Measurements from ENCODE around the gene RMRP. TPM values are rescaled to one million over a fixed set of nuclear protein-coding genes. Genes with fewer than 3 reads are reported as not detected.
"Not testable (repeated sequence)": the region's sequence is repeated elsewhere in the genome, so short reads cannot be mapped to it uniquely, and the experiment has no call there.

Gene RMRP
- total RNA-seq, 2 experiments from 2014 or later = 10,694 to 13,592 TPM

- H3K36me3 Mint-ChIP-seq = no peaks in the 10 kb centered on the region
- intact Hi-C loops (cut with micrococcal nuclease) = loop anchor here (1.0 kb wide), 2 partner anchors 15 to 38 kb away; no protein-coding TSS in a partner anchor
- peak overlapping the region; percentile 87 for H3K27ac Mint-ChIP-seq
- ChIA-PET POLR2A (interaction anchor here (0.7 to 2.5 kb wide), 7 partner anchors 13 to 547 kb away, joined by 3 to 16 read pairs (median 6); partner anchors contain the start of genes CCDC107, RMRP and VCP), CTCF (interaction anchor here (0.6 to 2.7 kb wide), 12 partner anchors 8 to 657 kb away, joined by 3 to 23 read pairs (median 6); partner anchors contain the start of genes CCDC107 and RMRP)
- no peaks in the 10 kb centered on the region for H3K27me3 Mint-ChIP-seq
- peak overlapping the region; percentile 2 for H3K4me3 Mint-ChIP-seq
- H3K4me1 Mint-ChIP-seq (ENCODE audit: low read depth) = peaks cover 37% of the 10 kb centered on the region
- H3K9me3 Mint-ChIP-seq = no peaks in the 10 kb centered on the region
- DNase-seq = peak; percentile 69
Measured at GRCh38 chr9:35618854-35619799, 38.7 kb downstream of the RMRP start.

- DNase-seq = no peak
- Mint-ChIP-seq H3K27ac (peak within 1 kb of the TSS; percentile 87), H3K36me3 (no peaks in the 10 kb centered on the region), H3K27me3 (no peaks in the 10 kb centered on the region), H3K9me3 (no peaks in the 10 kb centered on the region), H3K4me3 (peak within 1 kb of the TSS; percentile 77), H3K4me1 (ENCODE audit: low read depth) (peaks cover 37% of the 10 kb centered on the region)
- intact Hi-C loops (cut with micrococcal nuclease) = no loop called here
- CTCF ChIA-PET = interaction anchor here (0.7 to 2.2 kb wide), 5 partner anchors 11 to 264 kb away, joined by 3 to 7 read pairs (median 5); no protein-coding TSS in a partner anchor
- POLR2A ChIA-PET = no interaction called here
Measured at GRCh38 chr9:35618325-35618727, 39.5 kb downstream of the RMRP start, which contains the start of gene CD72. Gene CD72 (minus strand): TSS chr9:35618413. CDS start chr9:35618303, 110 bp downstream.

GRCh38 chr9:35617548-35617947 lies 40.3 kb downstream of the RMRP start:
- POLR2A ChIA-PET = interaction anchor here (1.3 to 2.1 kb wide), 2 partner anchors 13 to 32 kb away, joined by 5 to 7 read pairs; partner anchors contain the start of gene TESK1
- no peak for DNase-seq
- H3K36me3 Mint-ChIP-seq = no peaks in the 10 kb centered on the region
- H3K27ac Mint-ChIP-seq = peak overlapping the region; percentile 79
- CTCF ChIA-PET = interaction anchor here (0.6 to 3.3 kb wide), 14 partner anchors 10 to 118 kb away, joined by 3 to 24 read pairs (median 4); partner anchors contain the start of genes CREB3 and TLN1
- H3K27me3 Mint-ChIP-seq = no peaks in the 10 kb centered on the region
- intact Hi-C loops (cut with micrococcal nuclease) = loop anchor here (1.0 kb wide), 1 partner anchor 29 kb away; no protein-coding TSS in a partner anchor
- peak overlapping the region; percentile 77 for H3K4me3 Mint-ChIP-seq
- no peaks in the 10 kb centered on the region for H3K9me3 Mint-ChIP-seq
- H3K4me1 Mint-ChIP-seq (ENCODE audit: low read depth) = peaks cover 37% of the 10 kb centered on the region

GRCh38 chr9:35616681-35617459 lies 40.9 kb downstream of the RMRP start:
- intact Hi-C loops (cut with micrococcal nuclease) = loop anchor here (1.0 kb wide), 1 partner anchor 29 kb away; no protein-coding TSS in a partner anchor
- peak overlapping the region; percentile 79 for H3K27ac Mint-ChIP-seq
- POLR2A ChIA-PET = interaction anchor here (1.0 to 2.1 kb wide), 3 partner anchors 12 to 114 kb away, joined by 3 to 7 read pairs (median 5); partner anchors contain the start of gene TESK1
- no peaks in the 10 kb centered on the region for H3K9me3 Mint-ChIP-seq
- CTCF ChIA-PET = interaction anchor here (0.6 to 3.3 kb wide), 12 partner anchors 9 to 119 kb away, joined by 3 to 24 read pairs (median 4); partner anchors contain the start of genes CREB3 and TLN1
- H3K4me3 Mint-ChIP-seq = peak overlapping the region; percentile 77
- H3K4me1 Mint-ChIP-seq (ENCODE audit: low read depth) = peaks cover 37% of the 10 kb centered on the region
- no peaks in the 10 kb centered on the region for H3K36me3 Mint-ChIP-seq
- H3K27me3 Mint-ChIP-seq = no peaks in the 10 kb centered on the region
- DNase-seq = peak; percentile 80

GRCh38 chr9:35615981-35616680 lies 41.7 kb downstream of the RMRP start:
- Mint-ChIP-seq H3K27me3 (no peaks in the 10 kb centered on the region), H3K36me3 (no peaks in the 10 kb centered on the region), H3K4me1 (ENCODE audit: low read depth) (peaks cover 40% of the 10 kb centered on the region), H3K27ac (no peak overlapping the region), H3K9me3 (no peaks in the 10 kb centered on the region), H3K4me3 (peak overlapping the region; percentile 77)
- DNase-seq = no peak
- ChIA-PET CTCF (interaction anchor here (0.8 to 3.3 kb wide), 12 partner anchors 10 to 128 kb away, joined by 3 to 24 read pairs (median 5); partner anchors contain the start of genes CCDC107, RMRP and TLN1), POLR2A (interaction anchor here (1.0 to 2.1 kb wide), 3 partner anchors 11 to 115 kb away, joined by 3 to 7 read pairs (median 5); partner anchors contain the start of gene TESK1)
- intact Hi-C loops (cut with micrococcal nuclease) = no loop called here

- ChIA-PET CTCF (interaction anchor here (1.6 to 3.9 kb wide), 7 partner anchors 16 to 123 kb away, joined by 3 to 30 read pairs (median 18); partner anchors contain the start of genes ARHGEF39, CCDC107 and RMRP), POLR2A (interaction anchor here (0.6 to 1.1 kb wide), 2 partner anchors 119 to 170 kb away, joined by 3 read pairs; partner anchors contain the start of gene TLN1)
- Mint-ChIP-seq H3K27me3 (no peaks in the 10 kb centered on the region), H3K4me3 (no peak overlapping the region), H3K9me3 (no peaks in the 10 kb centered on the region), H3K27ac (no peak overlapping the region), H3K36me3 (peaks cover 3% of the 10 kb centered on the region), H3K4me1 (ENCODE audit: low read depth) (peaks cover 17% of the 10 kb centered on the region)
- DNase-seq = no peak
- intact Hi-C loops (cut with micrococcal nuclease) = no loop called here
Measured at GRCh38 chr9:35612843-35613242, 45.0 kb downstream of the RMRP start.

- H3K4me1 Mint-ChIP-seq (ENCODE audit: low read depth) = peaks cover 12% of the 10 kb centered on the region
- H3K27me3 Mint-ChIP-seq; H3K4me3 Mint-ChIP-seq; H3K9me3 Mint-ChIP-seq; H3K27ac Mint-ChIP-seq; intact Hi-C loops (cut with micrococcal nuclease); H3K36me3 Mint-ChIP-seq; DNase-seq: not testable (repeated sequence)
- CTCF ChIA-PET = interaction anchor here (0.7 to 3.9 kb wide), 29 partner anchors 8 to 213 kb away, joined by 3 to 32 read pairs (median 6); partner anchors contain the start of genes ARHGEF39, CCDC107, CREB3 and RMRP
- POLR2A ChIA-PET = interaction anchor here (0.6 to 1.3 kb wide), 3 partner anchors 49 to 170 kb away, joined by 3 to 4 read pairs (median 3); partner anchors contain the start of gene TLN1
Measured at GRCh38 chr9:35612066-35612465, 45.8 kb downstream of the RMRP start.

- Mint-ChIP-seq H3K4me3 (no peak overlapping the region), H3K36me3 (peaks cover 8% of the 10 kb centered on the region), H3K27ac (no peak overlapping the region), H3K27me3 (no peaks in the 10 kb centered on the region), H3K9me3 (no peaks in the 10 kb centered on the region), H3K4me1 (ENCODE audit: low read depth) (peaks cover 12% of the 10 kb centered on the region)
- peak; percentile 69 for DNase-seq
- ChIA-PET POLR2A (interaction anchor here (0.6 to 1.8 kb wide), 3 partner anchors 9 to 323 kb away, joined by 3 to 4 read pairs (median 4); no protein-coding TSS in a partner anchor), CTCF (interaction anchor here (0.5 to 3.9 kb wide), 47 partner anchors 9 to 329 kb away, joined by 3 to 32 read pairs (median 4); partner anchors contain the start of genes ARHGEF39, CCDC107, CREB3 and RMRP)
- intact Hi-C loops (cut with micrococcal nuclease) = no loop called here
Measured at GRCh38 chr9:35611230-35611797, 46.5 kb downstream of the RMRP start.

- ChIA-PET POLR2A (interaction anchor here (1.8 kb wide), 1 partner anchor 11 kb away, joined by 4 read pairs; no protein-coding TSS in a partner anchor), CTCF (interaction anchor here (0.9 kb wide), 1 partner anchor 87 kb away, joined by 3 read pairs; no protein-coding TSS in a partner anchor)
- no peak overlapping the region for H3K4me3 Mint-ChIP-seq
- intact Hi-C loops (cut with micrococcal nuclease) = loop anchor here (10.0 kb wide), 1 partner anchor 275 kb away; no protein-coding TSS in a partner anchor
- no peak for DNase-seq
- H3K36me3 Mint-ChIP-seq = peaks cover 8% of the 10 kb centered on the region
- peaks cover 14% of the 10 kb centered on the region for H3K4me1 Mint-ChIP-seq (ENCODE audit: low read depth)
- H3K9me3 Mint-ChIP-seq = no peaks in the 10 kb centered on the region
- H3K27ac Mint-ChIP-seq = no peak overlapping the region
- H3K27me3 Mint-ChIP-seq = no peaks in the 10 kb centered on the region
Measured at GRCh38 chr9:35609820-35610163, 48.0 kb downstream of the RMRP start.
